HG03280 (cell line): Measurements from ENCODE around the gene FAM169A.
A peak's percentile ranks its signal among the peaks of the same experiment; 100 is the strongest.
"Not testable (repeated sequence)": the region's sequence is repeated elsewhere in the genome, so short reads cannot be mapped to it uniquely, and the experiment has no call there.

Experiments
- ATAC-seq: cut with Tn5 transposase; IDR thresholded peaks from one replicate; pipeline ENCODE4 v1.9.1; 2021; ENCODE audit warnings: mild to moderate bottlenecking, moderate library complexity; ENCODE audit not compliant: unreplicated experiment

FAM169A gene

DNA sequence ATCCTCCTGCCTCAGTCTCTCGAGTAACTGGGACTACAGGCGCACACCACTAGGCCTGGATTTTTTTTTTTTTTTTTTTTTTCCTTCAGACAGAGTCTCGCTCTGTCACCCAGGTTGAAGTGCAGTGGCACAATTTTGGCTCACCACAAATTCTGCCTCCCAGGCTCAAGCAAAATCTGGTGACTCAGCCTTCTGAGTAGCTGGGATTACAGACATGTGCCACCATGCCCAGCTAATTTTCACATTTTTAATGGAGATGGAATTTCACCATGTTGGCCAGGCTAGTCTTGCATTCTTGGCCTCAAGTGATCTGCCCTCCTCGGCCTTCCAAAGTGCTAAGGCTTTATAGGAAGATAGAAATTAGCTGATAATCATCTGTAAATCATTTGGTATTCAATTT is 55.3 kb downstream of the FAM169A start:
- no peak for ATAC-seq

- ATAC-seq, result no peak
Measured at GRCh38 chr5:74801941-74802340, 64.2 kb downstream of the FAM169A start.

- ATAC-seq, result no peak
Measured at GRCh38 chr5:74801197-74801596, 65.0 kb downstream of the FAM169A start.

DNA sequence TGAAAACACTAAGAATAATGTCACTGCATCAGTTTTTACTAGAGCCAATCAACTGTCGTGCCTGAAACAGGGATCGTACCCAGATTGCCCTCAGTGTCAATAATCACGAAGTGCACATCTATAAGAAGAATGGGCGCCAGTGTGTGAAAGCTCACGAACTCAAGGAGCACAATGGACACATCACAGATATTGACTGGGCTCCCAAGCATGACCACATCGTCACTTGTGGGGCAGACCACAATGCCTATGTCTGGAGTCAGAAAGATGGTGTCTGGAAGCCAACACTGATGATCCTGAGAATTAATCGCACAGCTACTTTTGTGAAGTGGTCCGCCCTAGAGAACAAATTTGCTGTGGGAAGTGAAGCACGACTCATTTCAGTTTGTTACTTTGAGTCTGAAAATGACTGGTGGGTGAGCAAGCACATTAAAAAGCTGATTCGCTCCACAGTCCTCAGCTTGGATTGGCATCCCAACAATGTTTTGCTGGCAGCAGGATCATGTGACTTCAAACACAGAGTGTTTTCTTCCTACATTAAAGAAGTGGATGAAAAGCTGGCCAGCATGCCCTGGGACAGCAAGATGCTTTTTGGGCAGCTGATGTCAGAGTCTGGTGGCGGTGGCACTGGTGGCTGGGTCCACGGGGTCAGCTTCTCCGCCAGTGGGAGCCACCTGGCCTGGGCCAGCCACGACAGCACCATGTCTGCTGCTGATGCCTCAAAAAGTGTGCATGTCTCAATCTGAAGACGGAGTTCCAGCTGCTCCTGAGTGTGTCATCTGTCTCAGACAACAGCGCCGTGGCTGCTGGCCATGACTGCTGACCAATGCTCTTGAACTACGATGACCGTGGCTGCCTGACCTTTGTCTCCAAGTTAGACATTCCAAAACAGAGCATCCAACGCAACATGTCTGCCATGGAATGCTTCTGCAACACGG is 66.9 kb downstream of the FAM169A start:
- no peak for ATAC-seq

DNA sequence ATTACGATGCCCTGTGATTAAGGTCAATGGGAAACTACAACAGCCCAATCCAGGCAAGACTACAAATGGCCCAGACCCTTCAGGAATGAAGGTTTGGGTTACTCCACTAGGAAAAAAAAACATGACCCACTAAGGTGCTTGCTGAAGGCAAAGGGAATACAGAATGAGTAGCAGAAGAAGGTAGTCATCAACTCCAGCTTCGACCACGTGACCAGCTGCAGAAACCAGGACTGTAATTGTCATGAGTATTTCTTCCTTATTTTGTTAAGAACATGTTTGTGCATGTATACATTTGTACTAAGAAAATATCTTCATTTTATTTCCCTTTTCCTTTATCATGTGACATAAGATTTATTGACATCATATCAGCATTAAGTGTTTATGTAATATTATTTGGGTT is 74.5 kb downstream of the FAM169A start:
- ATAC-seq, result not testable (repeated sequence)

DNA sequence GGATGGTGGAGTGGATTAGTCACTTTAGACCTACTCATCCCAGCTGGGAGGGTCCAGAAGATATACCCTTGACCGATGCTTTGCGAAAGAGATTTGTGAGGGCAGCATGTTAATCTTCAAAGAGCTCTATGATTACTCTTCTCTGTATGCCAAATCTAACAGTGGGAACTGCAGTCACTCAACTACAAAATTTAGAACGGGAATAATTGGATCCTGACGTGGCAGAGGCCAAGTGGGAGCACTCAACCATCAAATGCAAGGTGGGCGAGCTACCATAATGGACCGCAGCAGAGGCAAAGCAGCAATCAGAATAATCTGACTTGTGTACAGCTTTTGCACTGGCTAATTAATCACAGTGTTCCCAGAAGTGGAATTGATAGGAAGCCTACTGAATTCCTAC is 78.8 kb downstream of the FAM169A start:
- ATAC-seq, result no peak

GRCh38 chr5:74786851-74787250 is 79.3 kb downstream of the FAM169A start:
- ATAC-seq, result no peak

GRCh38 chr5:74778609-74779008 is 87.6 kb downstream of the FAM169A start:
- no peak for ATAC-seq

DNA sequence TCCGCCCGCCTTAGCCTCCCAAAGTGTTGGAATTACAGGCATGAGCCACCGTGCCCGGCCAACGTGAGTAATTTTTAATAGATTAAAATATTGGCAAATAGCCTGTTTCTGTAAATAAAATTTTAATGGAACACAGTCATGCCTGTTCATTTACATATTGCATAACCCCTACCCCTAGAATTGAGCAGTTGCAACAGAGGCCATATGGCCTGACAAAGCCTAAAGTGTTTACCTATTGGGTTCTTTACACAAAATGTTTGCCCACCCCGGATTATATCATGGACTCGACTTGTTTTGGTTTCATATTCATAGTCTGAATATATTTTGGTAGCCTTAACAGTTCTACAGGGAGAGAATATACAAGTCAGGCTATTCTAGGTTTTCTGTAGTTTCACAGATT is 93.8 kb downstream of the FAM169A start:
- no peak for ATAC-seq

DNA sequence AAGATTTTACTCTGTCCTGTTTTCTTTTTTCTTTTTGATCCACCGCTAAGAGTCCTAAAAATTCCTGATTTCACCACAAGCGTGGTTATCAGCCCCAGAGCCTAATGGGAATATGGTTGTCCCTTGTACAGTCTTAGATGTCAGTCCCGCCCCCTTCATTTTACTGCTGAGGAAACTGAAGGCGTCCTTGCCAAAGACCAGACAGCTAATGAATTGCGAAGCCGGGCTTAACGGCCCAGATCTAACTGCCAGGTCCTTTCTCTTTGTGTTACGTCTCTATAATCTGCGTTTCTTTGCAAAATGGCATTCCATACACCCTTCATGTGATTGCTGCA is 98.6 kb downstream of the FAM169A start:
- ATAC-seq, result peak; percentile 12

GRCh38 chr5:74766849-74767578 is 99.2 kb downstream of the FAM169A start, which contains the start of the genes GFM2 and NSA2:
Gene GFM2, minus strand, starts transcription at chr5:74767117. Its CDS starts 3,375 bp downstream, at chr5:74763742.
Gene NSA2, plus strand, starts transcription at chr5:74767249. Its CDS starts 112 bp downstream, at chr5:74767361.
- peak; percentile 90 for ATAC-seq

DNA sequence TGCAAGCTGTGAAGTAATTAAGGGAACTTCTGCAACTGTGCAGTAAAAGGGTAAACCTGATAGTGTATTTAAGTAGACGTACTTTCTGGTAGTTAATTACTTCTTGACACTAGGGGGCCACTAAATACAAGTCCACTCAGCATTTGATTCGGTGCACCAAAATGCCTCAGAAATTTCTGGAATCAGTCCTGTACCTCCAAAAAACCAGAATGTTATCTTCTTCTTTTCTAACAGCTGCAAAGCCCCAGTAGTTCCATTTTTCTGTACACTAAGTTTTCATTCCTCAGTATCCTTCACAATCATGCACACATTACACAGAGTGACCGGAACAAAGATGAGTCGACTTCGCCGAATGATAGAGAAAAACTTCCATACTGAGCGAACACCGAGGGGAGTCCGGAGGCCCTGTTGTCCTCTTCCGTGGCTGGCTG is 99.8 kb downstream of the FAM169A start:
- peak; percentile 42 for ATAC-seq

DNA sequence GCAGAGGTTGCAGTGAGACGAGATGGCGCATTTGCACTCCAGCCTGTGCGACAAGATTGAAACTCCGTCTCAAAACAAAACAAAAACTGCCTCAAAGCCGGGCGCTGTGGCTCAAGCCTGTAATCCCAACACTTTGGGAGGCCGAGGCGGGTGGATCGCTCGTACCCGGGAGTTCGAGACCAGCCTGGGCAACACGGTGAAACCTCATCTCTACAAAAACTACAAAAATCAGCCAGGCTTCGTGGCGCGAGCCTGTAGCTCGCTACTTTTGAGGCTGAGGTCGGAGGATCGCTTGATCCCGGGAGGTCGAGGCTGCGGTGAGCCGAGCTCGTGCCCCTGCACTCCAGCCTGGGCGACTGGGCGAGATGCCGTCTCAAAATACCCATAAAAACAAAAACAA is 100.3 kb downstream of the FAM169A start:
- no peak for ATAC-seq

GRCh38 chr5:74765201-74765600 is 101.0 kb downstream of the FAM169A start:
- no peak for ATAC-seq

DNA sequence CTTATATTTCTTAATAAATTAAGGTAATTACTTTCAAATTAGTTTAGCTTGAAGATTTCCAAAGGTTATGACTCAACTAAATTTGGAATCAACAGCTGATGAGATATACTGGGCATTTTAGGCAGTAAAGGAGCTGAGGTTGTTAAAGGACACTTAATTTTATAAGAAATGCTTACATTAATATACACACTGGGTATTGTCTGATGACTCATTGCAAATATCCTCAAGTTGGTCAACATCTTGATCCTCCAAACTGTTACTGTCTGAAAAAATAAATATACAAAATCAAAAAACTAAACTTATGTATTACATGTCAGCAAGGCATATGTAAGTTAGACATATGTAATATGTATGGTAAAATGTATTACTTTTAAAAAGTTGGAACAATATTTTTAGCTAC is 102.7 kb downstream of the FAM169A start:
- no peak for ATAC-seq

DNA sequence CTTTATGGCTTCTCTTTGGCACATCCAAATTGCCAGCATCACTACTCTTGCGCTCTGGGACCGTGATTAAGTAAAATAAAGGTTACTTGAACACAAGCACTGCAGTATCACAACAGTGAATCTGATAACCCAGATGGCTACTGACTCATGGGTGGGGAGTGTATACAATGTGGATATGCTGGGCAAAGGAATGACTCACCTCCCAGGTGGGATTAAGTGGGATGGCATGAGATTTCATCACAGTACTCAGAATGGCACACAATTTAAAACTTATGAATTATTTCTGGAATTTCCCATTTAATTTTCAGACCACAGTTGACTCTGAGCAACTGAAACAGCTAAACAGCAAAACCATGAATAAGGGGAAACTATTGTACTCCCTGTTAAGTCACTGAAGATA is 103.6 kb downstream of the FAM169A start:
- ATAC-seq, result no peak

- no peak for ATAC-seq
Measured at GRCh38 chr5:74761241-74761640, 104.9 kb downstream of the FAM169A start.

GRCh38 chr5:74748742-74749141 is 117.4 kb downstream of the FAM169A start:
- not testable (repeated sequence) for ATAC-seq

DNA sequence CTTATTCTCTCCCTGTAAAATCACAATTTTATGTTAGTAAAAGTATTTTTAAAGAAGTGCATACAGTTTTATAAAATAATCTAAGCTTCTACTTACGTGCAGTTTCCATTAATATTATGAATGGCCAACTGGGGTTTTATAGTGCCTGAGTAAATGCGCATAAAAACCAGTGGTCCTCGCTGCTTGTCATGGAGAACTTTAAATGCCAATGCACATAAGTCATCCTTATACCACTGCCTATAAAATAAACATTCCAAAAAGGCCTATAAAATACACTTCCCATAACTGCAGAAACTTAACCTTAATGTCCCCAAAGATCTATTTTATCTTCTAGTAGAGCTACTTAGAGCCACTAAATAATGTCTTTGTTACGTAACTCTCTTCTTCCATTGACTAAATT is 127.8 kb downstream of the FAM169A start:
- ATAC-seq, result no peak

DNA sequence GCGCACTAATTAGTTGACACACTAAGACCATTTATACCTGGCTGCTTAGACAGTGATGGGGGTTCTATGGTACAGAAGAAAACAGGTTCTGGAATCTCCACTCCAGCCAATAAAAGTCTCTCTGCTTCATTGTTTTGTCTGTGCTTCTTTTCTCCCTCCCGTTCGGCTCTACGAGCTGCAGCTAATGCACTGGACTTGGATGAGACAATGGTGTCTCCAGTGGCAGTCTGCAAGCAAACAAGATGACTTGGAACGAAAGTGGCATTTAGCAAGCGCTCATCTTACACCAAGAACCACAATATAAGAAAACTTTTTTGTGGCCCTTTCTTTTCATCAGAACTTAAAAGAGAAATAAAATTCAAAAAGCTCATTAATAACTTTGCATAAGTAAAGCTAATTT is 129.4 kb downstream of the FAM169A start:
- no peak for ATAC-seq
